GM21723 (cell line): ENCODE results near the gene PLXND1.

ENCODE experiments used
- ATAC-seq: cut with Tn5 transposase; IDR thresholded peaks from one replicate; pipeline ENCODE4 v1.9.1; 2021; ENCODE audit warnings: mild to moderate bottlenecking, moderate library complexity; ENCODE audit not compliant: unreplicated experiment

PLXND1 gene

GRCh38 chr3:129585949-129586657 is 20.4 kb downstream of the PLXND1 start:
- ATAC-seq = no peak

- ATAC-seq = no peak
These were observed 21.8 kb downstream of the PLXND1 start for GRCh38 chr3:129584631-129585030.

GRCh38 chr3:129583289-129583688 is 23.2 kb downstream of the PLXND1 start:
- no peak for ATAC-seq

GRCh38 chr3:129582799-129583198 is 23.7 kb downstream of the PLXND1 start:
- no peak for ATAC-seq

GRCh38 chr3:129581623-129582022 is 24.9 kb downstream of the PLXND1 start:
- ATAC-seq = no peak

- no peak for ATAC-seq
These were observed 26.5 kb downstream of the PLXND1 start for GRCh38 chr3:129579991-129580390.

- ATAC-seq = peak; percentile 56
These were observed 28.3 kb downstream of the PLXND1 start for GRCh38 chr3:129577925-129578786.

GRCh38 chr3:129577366-129577765 is 29.1 kb downstream of the PLXND1 start:
- no peak for ATAC-seq

- ATAC-seq = peak; percentile 51
These were observed 29.7 kb downstream of the PLXND1 start for GRCh38 chr3:129576514-129577352.

- ATAC-seq = no peak
These were observed 30.5 kb downstream of the PLXND1 start for GRCh38 chr3:129575997-129576384.

GRCh38 chr3:129575233-129575996 is 31.1 kb downstream of the PLXND1 start:
- ATAC-seq = no peak

- ATAC-seq = no peak
These were observed 32.3 kb downstream of the PLXND1 start for GRCh38 chr3:129574206-129574605.

GRCh38 chr3:129573493-129573892 is 33.0 kb downstream of the PLXND1 start:
- ATAC-seq = no peak

GRCh38 chr3:129572603-129573002 is 33.9 kb downstream of the PLXND1 start:
- no peak for ATAC-seq

GRCh38 chr3:129571605-129572547 is 34.6 kb downstream of the PLXND1 start:
- no peak for ATAC-seq

- no peak for ATAC-seq
These were observed 36.6 kb downstream of the PLXND1 start for GRCh38 chr3:129569856-129570255.

- no peak for ATAC-seq
These were observed 38.5 kb downstream of the PLXND1 start for GRCh38 chr3:129567939-129568338.

GRCh38 chr3:129567176-129567705 is 39.2 kb downstream of the PLXND1 start:
- no peak for ATAC-seq

- no peak for ATAC-seq
These were observed 40.6 kb downstream of the PLXND1 start for GRCh38 chr3:129565902-129566301.
